HK-2 (cell line): ENCODE data around the gene SIRPB1.
"Not testable (repeated sequence)": the region's sequence is repeated elsewhere in the genome, so short reads cannot be mapped to it uniquely, and the experiment has no call there.

Source experiments
- DNase-seq: peaks from one replicate; pipeline ENCODE4 v3.0.0-alpha.2; 2018; ENCODE audit not compliant: unreplicated experiment

The SIRPB1 gene

GRCh38 chr20:1588533-1589460 lies 31.0 kb downstream of the SIRPB1 start:
- no peak for DNase-seq

GRCh38 chr20:1587781-1588532 lies 31.9 kb downstream of the SIRPB1 start:
- DNase-seq: no peak

- no peak for DNase-seq
These were observed 40.3 kb downstream of the SIRPB1 start for GRCh38 chr20:1579488-1579887.

- DNase-seq: no peak
These were observed 41.9 kb downstream of the SIRPB1 start for GRCh38 chr20:1577906-1578305.

GRCh38 chr20:1577313-1577712 lies 42.5 kb downstream of the SIRPB1 start:
- DNase-seq: not testable (repeated sequence)

GRCh38 chr20:1576641-1577040 lies 43.2 kb downstream of the SIRPB1 start:
- DNase-seq: no peak

- DNase-seq: not testable (repeated sequence)
These were observed 43.8 kb downstream of the SIRPB1 start for GRCh38 chr20:1576003-1576402.

- not testable (repeated sequence) for DNase-seq
These were observed 48.2 kb downstream of the SIRPB1 start for GRCh38 chr20:1571583-1571982.
